Measurements from ENCODE around the gene METTL27. TPM values are rescaled to one million over a fixed set of nuclear protein-coding genes. Genes with fewer than 3 reads are reported as not detected.
"Not testable (repeated sequence)": the region's sequence is repeated elsewhere in the genome, so short reads cannot be mapped to it uniquely, and the experiment has no call there.

The METTL27 gene
- total RNA-seq, 1 donor from 2014 or later: 0.26 TPM

DNA sequence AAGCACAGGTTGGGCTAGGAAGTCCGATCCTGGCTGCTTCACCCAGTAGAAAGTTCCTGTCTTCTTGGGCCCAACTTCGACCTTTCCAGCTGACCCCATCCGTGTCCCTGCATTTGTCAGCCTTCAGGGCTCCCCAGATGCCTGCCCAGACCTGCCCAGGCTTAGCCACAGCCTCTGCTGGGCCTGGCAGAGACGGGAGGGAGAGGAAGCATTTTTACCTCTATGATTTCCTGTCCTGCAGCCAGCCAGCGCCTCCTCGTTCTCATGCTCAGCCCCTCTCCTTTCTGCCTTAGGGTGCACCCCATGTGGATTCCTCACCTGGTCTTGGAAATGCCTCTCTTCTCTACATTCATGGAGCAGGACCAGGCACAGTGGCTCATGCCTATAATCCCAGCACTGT is 3.7 kb downstream of the METTL27 start:
- no peak overlapping the region for H3K4me3 ChIP-seq (ENCODE audit: low read depth, low read length)
- FAIRE-seq: no peak
- TF ChIP-seq, protein P1, sequence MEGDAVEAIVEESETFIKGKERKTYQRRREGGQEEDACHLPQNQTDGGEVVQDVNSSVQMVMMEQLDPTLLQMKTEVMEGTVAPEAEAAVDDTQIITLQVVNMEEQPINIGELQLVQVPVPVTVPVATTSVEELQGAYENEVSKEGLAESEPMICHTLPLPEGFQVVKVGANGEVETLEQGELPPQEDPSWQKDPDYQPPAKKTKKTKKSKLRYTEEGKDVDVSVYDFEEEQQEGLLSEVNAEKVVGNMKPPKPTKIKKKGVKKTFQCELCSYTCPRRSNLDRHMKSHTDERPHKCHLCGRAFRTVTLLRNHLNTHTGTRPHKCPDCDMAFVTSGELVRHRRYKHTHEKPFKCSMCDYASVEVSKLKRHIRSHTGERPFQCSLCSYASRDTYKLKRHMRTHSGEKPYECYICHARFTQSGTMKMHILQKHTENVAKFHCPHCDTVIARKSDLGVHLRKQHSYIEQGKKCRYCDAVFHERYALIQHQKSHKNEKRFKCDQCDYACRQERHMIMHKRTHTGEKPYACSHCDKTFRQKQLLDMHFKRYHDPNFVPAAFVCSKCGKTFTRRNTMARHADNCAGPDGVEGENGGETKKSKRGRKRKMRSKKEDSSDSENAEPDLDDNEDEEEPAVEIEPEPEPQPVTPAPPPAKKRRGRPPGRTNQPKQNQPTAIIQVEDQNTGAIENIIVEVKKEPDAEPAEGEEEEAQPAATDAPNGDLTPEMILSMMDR (IDR thresholded peaks at IDR 0.05; ENCODE audit: insufficient read depth, low read length, severe bottlenecking): no peak

GRCh38 chr7:73837167-73837566 is 5.1 kb downstream of the METTL27 start:
- not testable (repeated sequence) for H3K36me3 ChIP-seq (ENCODE audit: control insufficient read depth, insufficient read depth, low read length); FAIRE-seq; DNase-seq (ENCODE audit: low read depth); H3K4me3 ChIP-seq (ENCODE audit: low read depth, low read length); H3K27me3 ChIP-seq (ENCODE audit: control insufficient read depth, insufficient read depth, low read length)

More for the DNA sequence above, 3.7 kb downstream of the METTL27 start:
- peak; percentile 80 for DNase-seq (ENCODE audit: low read depth)
- Histone ChIP-seq H3K27me3 (ENCODE audit: control insufficient read depth, insufficient read depth, low read length) (no peaks in the 10 kb centered on the region), H3K36me3 (ENCODE audit: control insufficient read depth, insufficient read depth, low read length) (no peaks in the 10 kb centered on the region)

DNA sequence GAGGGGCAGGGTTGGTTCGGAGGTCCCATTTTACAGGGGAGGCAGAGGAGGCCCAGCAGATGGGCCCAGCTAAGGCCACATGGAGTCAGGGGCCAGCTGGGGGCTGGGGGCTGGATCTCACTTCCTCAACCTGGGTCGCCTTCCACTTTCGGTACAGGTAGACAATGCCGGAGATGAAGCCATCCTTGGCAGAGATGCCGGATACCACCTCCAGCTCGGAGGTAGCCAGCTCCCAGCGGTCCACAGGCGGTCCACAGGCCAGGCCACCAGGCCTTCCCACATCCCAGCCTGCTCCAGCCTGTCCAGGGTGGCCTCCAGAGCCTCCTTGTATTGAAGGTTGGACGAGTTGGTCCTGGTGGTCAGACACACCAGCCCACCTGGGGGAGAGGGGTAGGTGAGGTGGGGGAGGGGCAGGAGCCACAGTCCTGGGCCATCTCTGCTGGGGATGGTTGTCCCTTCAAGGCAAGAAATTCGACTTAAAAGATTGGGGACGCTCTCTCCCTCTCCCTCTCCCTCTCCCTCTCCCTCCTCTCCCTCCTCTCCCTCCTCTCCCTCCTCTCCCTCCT is 7.6 kb downstream of the METTL27 start:
- Histone ChIP-seq H3K4me3 (ENCODE audit: low read depth, low read length) (no peak overlapping the region), H3K27me3 (ENCODE audit: control insufficient read depth, insufficient read depth, low read length) (no peaks in the 10 kb centered on the region), H3K36me3 (ENCODE audit: control insufficient read depth, insufficient read depth, low read length) (no peaks in the 10 kb centered on the region)
- DNase-seq (ENCODE audit: low read depth) (no peak), FAIRE-seq (no peak)
- TF ChIP-seq, protein P1 (IDR thresholded peaks at IDR 0.05; ENCODE audit: insufficient read depth, low read length, severe bottlenecking): no peak

GRCh38 chr7:73833251-73833919 is 8.9 kb downstream of the METTL27 start:
- H3K36me3 ChIP-seq (ENCODE audit: control insufficient read depth, insufficient read depth, low read length): no peaks in the 10 kb centered on the region
- DNase-seq (ENCODE audit: low read depth) (no peak), FAIRE-seq (no peak)
- TF ChIP-seq, protein P1 (IDR thresholded peaks at IDR 0.05; ENCODE audit: insufficient read depth, low read length, severe bottlenecking): no peak
- H3K4me3 ChIP-seq (ENCODE audit: low read depth, low read length): no peak overlapping the region
- no peaks in the 10 kb centered on the region for H3K27me3 ChIP-seq (ENCODE audit: control insufficient read depth, insufficient read depth, low read length)

GRCh38 chr7:73832806-73833205 is 9.5 kb downstream of the METTL27 start:
- FAIRE-seq (no peak), DNase-seq (ENCODE audit: low read depth) (no peak)
- TF ChIP-seq, protein P1 (IDR thresholded peaks at IDR 0.05; ENCODE audit: insufficient read depth, low read length, severe bottlenecking): no peak
- H3K27me3 ChIP-seq (ENCODE audit: control insufficient read depth, insufficient read depth, low read length): no peaks in the 10 kb centered on the region
- H3K36me3 ChIP-seq (ENCODE audit: control insufficient read depth, insufficient read depth, low read length): no peaks in the 10 kb centered on the region
- no peak overlapping the region for H3K4me3 ChIP-seq (ENCODE audit: low read depth, low read length)

GRCh38 chr7:73831834-73832651 is 10.3 kb downstream of the METTL27 start:
- FAIRE-seq (no peak), DNase-seq (ENCODE audit: low read depth) (peak; percentile 76)
- TF ChIP-seq, protein P1 (IDR thresholded peaks at IDR 0.05; ENCODE audit: insufficient read depth, low read length, severe bottlenecking): no peak
- H3K4me3 ChIP-seq (ENCODE audit: low read depth, low read length): peak overlapping the region; percentile 46
- no peaks in the 10 kb centered on the region for H3K27me3 ChIP-seq (ENCODE audit: control insufficient read depth, insufficient read depth, low read length)
- H3K36me3 ChIP-seq (ENCODE audit: control insufficient read depth, insufficient read depth, low read length): no peaks in the 10 kb centered on the region

Measured in bronchial epithelial cell (primary cell).